ENCODE measurements around the gene TMA7B.

The TMA7B gene

DNA sequence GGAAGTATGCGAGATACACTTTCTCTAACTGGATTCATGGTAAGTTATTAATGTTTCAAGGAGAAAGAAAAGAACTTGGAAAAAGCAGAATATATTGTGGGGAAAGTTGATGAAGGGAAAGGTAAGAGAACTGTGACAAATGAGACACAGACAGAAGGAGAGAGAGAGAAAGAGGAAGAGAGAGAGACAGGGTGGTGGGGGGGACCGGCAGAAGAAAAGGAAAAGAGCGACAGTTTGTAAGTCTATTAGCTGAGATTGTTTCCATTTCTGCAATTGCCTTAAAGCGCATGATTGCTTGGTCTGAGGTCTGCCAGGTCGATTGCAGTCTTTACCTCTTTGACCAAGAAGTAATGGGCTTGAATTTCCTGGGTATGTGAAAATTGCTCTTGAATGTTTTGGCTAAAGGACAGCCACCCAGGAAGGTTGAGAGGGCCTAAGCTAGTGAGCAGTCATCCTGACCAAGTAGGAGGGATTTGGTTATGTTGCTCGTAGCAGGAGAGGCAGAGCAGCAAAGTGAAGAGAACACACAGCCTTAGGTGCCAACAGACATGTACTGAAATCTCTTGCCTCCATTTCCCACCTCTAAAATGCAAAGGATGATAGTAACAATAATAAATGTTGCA, 23.6 kb upstream of the TMA7B start:
- Histone ChIP-seq H3K9ac (ENCODE audit: low read length) (no peak overlapping the region), H3K27me3 (ENCODE audit: control insufficient read depth, insufficient read depth, low read length) (peaks cover 16% of the 10 kb centered on the region), H3K36me3 (ENCODE audit: control insufficient read depth, insufficient read depth, low read length) (no peaks in the 10 kb centered on the region), H3K9me3 (ENCODE audit: control insufficient read depth, low read length) (no peaks in the 10 kb centered on the region), H3K4me3 (ENCODE audit: low read length) (no peak overlapping the region), H3K4me1 (ENCODE audit: control insufficient read depth, insufficient read depth, low read length) (no peaks in the 10 kb centered on the region)

DNA sequence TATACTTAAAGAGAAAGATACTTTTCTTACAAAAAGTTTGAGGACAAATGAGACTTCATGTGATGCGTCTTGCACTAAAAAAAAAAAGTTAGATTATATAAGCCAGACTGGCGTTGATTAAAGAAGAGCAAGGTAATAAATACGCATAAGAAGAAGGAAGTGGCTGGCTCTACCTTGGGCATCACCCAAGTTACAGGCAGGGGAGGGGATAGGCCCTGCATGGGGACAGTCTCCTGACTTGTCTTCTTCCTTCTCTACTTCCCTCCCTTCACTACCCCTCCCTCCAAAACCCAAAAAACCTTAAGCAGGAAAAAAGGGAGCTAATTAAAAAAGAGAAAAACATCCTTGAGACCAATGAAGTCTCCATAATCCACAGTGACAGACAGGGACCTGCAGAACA, 22.3 kb upstream of the TMA7B start:
- Histone ChIP-seq H3K4me3 (ENCODE audit: low read length) (no peak overlapping the region), H3K4me1 (ENCODE audit: control insufficient read depth, insufficient read depth, low read length) (no peaks in the 10 kb centered on the region), H3K27me3 (ENCODE audit: control insufficient read depth, insufficient read depth, low read length) (peaks cover 16% of the 10 kb centered on the region), H3K9me3 (ENCODE audit: control insufficient read depth, low read length) (no peaks in the 10 kb centered on the region), H3K9ac (ENCODE audit: low read length) (no peak overlapping the region), H3K36me3 (ENCODE audit: control insufficient read depth, insufficient read depth, low read length) (no peaks in the 10 kb centered on the region)

DNA sequence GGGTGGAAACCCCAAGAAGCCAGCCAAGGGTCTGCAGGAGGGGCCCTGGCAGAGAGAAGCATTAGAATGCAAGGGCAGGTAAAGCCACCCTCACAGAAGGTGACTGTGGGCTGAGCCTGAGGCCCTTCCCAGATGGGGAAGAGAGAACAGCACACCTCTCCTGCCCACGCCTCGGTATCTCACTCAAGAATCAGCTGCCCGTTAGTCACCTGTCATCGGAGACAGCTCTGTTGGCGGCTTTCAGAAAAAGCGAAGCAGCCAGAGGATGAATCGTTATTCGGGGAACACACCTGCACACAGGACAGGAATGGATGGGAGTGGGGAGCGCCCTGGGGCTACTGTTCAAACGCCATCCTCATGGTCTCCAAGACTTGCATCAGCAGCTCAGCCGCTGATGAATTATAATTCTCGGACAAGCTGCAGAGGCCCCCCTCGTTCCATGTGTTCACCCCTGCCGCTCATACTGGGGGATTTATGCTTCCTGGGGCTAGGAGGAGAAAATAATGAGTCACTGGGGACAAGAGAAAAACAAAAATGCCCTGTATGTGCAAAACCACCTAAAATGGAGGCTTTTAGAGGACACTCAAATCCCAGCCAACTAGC, 21.6 kb upstream of the TMA7B start:
- Histone ChIP-seq H3K4me1 (ENCODE audit: control insufficient read depth, insufficient read depth, low read length) (no peaks in the 10 kb centered on the region), H3K9ac (ENCODE audit: low read length) (no peak overlapping the region), H3K36me3 (ENCODE audit: control insufficient read depth, insufficient read depth, low read length) (no peaks in the 10 kb centered on the region), H3K27me3 (ENCODE audit: control insufficient read depth, insufficient read depth, low read length) (peaks cover 16% of the 10 kb centered on the region), H3K9me3 (ENCODE audit: control insufficient read depth, low read length) (no peaks in the 10 kb centered on the region), H3K4me3 (ENCODE audit: low read length) (no peak overlapping the region)

DNA sequence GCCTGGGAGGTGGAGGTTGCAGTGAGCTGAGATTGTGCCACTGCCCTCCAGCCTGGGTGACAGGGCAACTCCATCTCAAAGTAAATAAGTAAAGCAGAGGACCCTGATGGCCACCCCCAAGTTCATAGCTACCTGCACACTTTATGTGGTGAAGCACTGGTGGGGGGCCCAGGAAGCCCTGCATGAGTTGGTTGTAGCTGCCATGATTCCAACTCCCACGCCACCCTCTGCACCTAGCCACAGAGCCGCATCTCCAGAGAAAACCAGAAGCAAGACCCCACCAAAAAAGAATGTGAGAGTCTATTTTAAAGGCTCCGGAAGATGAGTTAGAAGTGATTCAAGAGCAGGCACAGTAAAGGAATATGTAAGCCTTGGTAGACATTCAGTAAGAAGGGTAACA, 20.4 kb upstream of the TMA7B start:
- Histone ChIP-seq H3K36me3 (ENCODE audit: control insufficient read depth, insufficient read depth, low read length) (no peaks in the 10 kb centered on the region), H3K4me1 (ENCODE audit: control insufficient read depth, insufficient read depth, low read length) (no peaks in the 10 kb centered on the region), H3K9ac (ENCODE audit: low read length) (no peak overlapping the region), H3K27me3 (ENCODE audit: control insufficient read depth, insufficient read depth, low read length) (peaks cover 16% of the 10 kb centered on the region), H3K4me3 (ENCODE audit: low read length) (no peak overlapping the region), H3K9me3 (ENCODE audit: control insufficient read depth, low read length) (no peaks in the 10 kb centered on the region)

DNA sequence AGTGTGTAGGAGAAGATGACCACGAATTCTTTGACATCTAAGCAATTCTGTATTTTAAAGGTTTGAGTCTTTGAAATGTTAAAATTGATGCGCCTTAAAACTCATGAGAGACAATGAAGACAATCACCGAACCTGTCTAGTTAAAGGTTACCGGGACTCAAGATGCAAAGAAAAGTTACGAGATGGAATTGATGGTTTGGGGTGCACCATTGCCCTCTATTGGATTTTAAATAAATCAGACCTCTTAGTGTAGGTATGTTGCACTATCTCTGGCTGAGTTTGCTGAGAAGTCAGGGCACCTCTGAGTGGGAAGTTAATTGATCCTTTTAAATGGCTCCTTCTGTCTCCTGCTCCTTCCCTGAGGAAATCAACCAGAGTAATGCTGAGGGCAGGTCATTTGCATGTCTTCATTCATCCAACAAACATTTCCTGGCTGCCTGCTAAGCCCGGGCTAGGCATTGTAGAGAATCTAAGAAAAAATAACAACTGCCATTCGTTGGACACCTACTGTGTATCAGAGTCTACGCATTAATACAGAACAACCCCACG, 19.4 kb upstream of the TMA7B start:
- Histone ChIP-seq H3K9ac (ENCODE audit: low read length) (no peak overlapping the region), H3K36me3 (ENCODE audit: control insufficient read depth, insufficient read depth, low read length) (no peaks in the 10 kb centered on the region), H3K27me3 (ENCODE audit: control insufficient read depth, insufficient read depth, low read length) (peaks cover 13% of the 10 kb centered on the region), H3K4me1 (ENCODE audit: control insufficient read depth, insufficient read depth, low read length) (no peaks in the 10 kb centered on the region), H3K4me3 (ENCODE audit: low read length) (no peak overlapping the region), H3K9me3 (ENCODE audit: control insufficient read depth, low read length) (no peaks in the 10 kb centered on the region)

DNA sequence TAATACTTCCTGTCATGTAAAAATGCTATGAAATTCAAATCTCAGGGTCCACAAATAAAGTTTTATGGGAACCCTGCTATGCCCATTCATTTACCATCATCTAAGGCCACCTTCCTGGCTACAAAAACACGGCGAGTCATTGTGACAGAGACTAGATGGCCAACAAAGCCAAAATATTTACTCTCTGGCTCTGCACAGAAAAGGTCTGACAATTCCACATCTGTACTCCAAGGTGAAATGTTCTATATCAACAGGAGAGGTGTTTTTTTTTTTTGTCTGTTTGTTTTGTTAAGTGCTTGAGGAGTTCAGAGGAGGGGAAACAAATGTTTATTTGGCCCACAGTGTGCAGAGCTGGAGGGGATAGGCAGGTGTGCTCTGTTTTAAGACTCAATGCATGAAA, 18.6 kb upstream of the TMA7B start:
- H3K4me3 ChIP-seq (ENCODE audit: low read length) = no peak overlapping the region

DNA sequence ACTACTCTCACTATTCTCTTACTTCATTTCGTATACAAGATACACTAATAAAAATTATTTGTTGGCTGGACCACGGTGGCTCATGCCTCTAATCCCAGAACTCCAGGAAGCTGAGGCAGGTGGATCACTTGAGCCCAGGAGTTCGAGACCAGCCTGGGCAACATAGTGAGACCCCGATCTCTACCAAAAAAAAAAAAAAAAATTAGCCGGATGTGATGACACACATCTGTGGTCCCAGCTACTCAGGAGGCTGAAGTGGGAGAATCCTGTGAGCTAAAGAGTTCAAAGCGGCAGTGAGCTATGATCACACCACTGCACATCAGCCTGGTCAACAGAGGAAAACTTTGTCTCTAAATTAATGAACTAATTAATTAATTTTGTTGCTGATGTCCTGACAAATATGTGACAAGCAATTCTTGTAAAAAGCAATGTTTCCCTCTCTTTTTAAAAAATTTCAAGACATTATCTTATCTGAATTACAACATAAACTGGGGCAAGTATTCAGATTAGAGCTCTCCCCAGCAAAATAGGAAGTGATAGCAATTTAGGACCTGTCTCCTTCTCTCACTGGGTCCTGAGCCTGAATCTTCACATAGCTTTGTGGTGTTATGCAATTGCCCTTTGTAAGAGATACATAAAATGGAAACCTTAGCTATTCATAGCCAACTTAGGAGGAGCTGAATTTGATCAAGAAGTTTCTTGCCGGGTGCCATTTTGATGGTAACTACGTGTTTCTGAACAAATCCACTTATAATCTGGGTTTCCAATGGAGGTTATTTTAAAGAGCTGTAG, 17.6 kb upstream of the TMA7B start:
- H3K9me3 ChIP-seq (ENCODE audit: control insufficient read depth, low read length) = no peaks in the 10 kb centered on the region
- no peak overlapping the region for H3K4me3 ChIP-seq (ENCODE audit: low read length)
- H3K27me3 ChIP-seq (ENCODE audit: control insufficient read depth, insufficient read depth, low read length) = peaks cover 7% of the 10 kb centered on the region
- H3K9ac ChIP-seq (ENCODE audit: low read length) = no peak overlapping the region
- no peaks in the 10 kb centered on the region for H3K36me3 ChIP-seq (ENCODE audit: control insufficient read depth, insufficient read depth, low read length)
- peaks cover 5% of the 10 kb centered on the region for H3K4me1 ChIP-seq (ENCODE audit: control insufficient read depth, insufficient read depth, low read length)

More for the DNA sequence above, 18.6 kb upstream of the TMA7B start:
- H3K27me3 ChIP-seq (ENCODE audit: control insufficient read depth, insufficient read depth, low read length) = peaks cover 10% of the 10 kb centered on the region
- no peaks in the 10 kb centered on the region for H3K4me1 ChIP-seq (ENCODE audit: control insufficient read depth, insufficient read depth, low read length)
- no peaks in the 10 kb centered on the region for H3K9me3 ChIP-seq (ENCODE audit: control insufficient read depth, low read length)
- no peaks in the 10 kb centered on the region for H3K36me3 ChIP-seq (ENCODE audit: control insufficient read depth, insufficient read depth, low read length)
- H3K9ac ChIP-seq (ENCODE audit: low read length) = no peak overlapping the region

DNA sequence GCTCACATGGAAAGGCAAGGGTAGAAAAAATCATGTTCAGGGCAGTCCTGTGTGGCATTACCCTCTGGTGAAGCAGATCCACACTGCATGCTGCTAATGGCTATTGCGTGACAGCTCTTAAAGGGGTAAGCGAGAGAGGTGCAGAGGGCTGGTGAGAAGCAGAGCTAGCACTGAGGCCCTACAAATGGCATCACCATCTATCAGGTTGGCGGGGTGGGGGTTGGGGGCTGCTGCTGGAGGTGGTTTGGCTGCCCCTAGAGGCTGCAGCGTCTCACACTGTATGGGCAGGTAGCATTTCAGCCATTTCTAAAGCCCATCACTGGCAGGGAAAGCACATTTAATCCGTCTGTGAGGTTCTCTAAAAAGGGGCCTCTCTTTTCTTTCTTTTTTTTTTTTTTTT, 16.9 kb upstream of the TMA7B start:
- Histone ChIP-seq H3K4me3 (ENCODE audit: low read length) (no peak overlapping the region), H3K4me1 (ENCODE audit: control insufficient read depth, insufficient read depth, low read length) (peaks cover 5% of the 10 kb centered on the region), H3K9me3 (ENCODE audit: control insufficient read depth, low read length) (no peaks in the 10 kb centered on the region), H3K36me3 (ENCODE audit: control insufficient read depth, insufficient read depth, low read length) (no peaks in the 10 kb centered on the region), H3K9ac (ENCODE audit: low read length) (no peak overlapping the region), H3K27me3 (ENCODE audit: control insufficient read depth, insufficient read depth, low read length) (peaks cover 3% of the 10 kb centered on the region)

DNA sequence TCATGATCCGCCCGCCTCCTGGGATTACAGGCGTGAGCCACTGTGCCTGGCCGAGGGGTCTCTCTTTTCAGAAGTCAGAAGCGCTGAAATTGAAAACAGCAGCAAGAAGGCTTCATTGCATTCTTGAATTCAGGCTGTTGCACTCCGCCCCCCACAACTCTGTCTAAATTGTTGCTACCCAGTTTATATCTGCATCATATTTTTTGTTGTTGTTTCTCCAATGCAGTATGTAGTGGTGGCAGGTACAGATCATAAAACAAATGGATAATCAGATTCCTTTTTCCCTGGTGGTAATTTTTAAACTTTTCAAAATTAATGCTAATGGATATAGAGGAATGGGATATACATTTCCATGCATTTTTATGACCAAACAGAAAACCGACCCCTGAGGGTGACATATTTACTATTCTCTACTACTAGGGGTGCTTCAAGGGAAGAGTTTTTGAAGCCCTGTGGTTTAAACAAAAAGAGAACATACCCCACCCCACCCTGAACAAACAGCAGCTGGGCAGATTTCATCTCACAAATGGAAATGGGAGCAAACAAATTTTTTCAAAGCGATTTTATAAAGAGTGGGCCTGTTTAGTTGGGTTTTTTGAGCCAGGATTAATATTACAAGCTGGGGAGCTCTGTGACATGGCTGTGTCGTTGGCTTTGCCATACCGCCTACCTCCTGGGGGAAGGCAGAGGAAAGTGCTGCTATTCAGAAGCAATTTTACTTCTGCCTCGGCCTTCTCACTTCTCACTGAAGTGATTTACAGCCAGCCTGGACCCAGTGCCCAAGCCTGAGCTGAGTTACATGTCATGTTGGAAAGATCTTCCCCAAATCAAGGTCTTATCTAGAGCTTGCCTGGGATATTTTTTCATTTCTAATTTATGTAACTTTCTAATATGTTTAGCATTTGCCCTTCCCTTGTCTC, 16.0 kb upstream of the TMA7B start:
- H3K36me3 ChIP-seq (ENCODE audit: control insufficient read depth, insufficient read depth, low read length) = no peaks in the 10 kb centered on the region
- peaks cover 5% of the 10 kb centered on the region for H3K4me1 ChIP-seq (ENCODE audit: control insufficient read depth, insufficient read depth, low read length)
- no peaks in the 10 kb centered on the region for H3K9me3 ChIP-seq (ENCODE audit: control insufficient read depth, low read length)
- no peak overlapping the region for H3K4me3 ChIP-seq (ENCODE audit: low read length)
- H3K27me3 ChIP-seq (ENCODE audit: control insufficient read depth, insufficient read depth, low read length) = no peaks in the 10 kb centered on the region
- no peak overlapping the region for H3K9ac ChIP-seq (ENCODE audit: low read length)

DNA sequence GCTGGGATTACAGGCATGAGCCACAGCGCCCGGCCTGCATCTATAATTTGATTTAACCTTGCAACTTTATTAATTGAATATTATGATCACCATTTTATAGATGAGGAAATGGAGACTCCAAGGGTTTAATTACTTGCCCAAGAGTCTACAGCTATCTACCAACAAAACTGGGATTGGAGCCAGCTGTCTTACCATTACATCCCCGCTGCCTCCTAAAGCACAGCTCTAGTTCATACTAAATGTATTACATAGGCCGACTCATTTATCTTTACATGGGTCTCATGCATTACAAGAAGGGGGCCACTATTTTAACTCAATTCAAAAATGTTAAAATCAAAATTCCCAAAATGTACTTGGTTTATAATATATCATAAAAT, 14.1 kb upstream of the TMA7B start:
- Histone ChIP-seq H3K4me3 (ENCODE audit: low read length) (no peak overlapping the region), H3K27me3 (ENCODE audit: control insufficient read depth, insufficient read depth, low read length) (no peaks in the 10 kb centered on the region), H3K9ac (ENCODE audit: low read length) (no peak overlapping the region), H3K4me1 (ENCODE audit: control insufficient read depth, insufficient read depth, low read length) (peaks cover 5% of the 10 kb centered on the region), H3K36me3 (ENCODE audit: control insufficient read depth, insufficient read depth, low read length) (no peaks in the 10 kb centered on the region), H3K9me3 (ENCODE audit: control insufficient read depth, low read length) (no peaks in the 10 kb centered on the region)

DNA sequence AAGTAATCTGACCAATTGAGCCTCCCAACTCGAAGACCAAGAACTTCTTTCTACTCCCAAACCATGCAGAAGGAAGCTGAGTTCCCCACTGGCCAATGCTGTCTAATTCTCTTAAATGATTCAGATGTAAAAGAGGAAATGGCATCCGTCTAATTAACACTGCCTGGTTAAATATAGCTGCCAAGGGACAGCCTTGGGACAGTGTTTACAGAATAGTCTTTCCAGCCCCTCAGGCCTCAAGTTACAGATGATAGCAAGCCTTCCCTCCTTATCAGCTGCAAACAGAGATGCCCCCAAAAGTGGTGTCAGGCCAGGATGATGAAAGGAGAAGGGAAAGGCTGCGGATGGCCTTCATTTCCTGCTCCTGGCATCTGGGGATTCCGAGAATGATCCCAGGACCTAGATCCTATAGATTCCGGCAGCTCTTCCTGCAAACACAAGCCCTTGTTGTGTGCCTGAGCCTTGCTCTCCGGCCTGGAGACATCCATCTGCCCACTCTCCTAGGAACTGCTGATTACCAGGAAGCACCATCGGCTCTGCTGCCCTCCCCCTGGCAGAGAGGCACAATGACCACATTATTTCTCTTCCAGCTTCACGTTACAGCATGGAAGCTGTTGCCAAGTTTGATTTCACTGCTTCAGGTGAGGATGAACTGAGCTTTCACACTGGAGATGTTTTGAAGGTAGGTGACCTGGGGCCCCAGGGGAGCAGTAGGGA, 13.5 kb upstream of the TMA7B start:
- no peaks in the 10 kb centered on the region for H3K36me3 ChIP-seq (ENCODE audit: control insufficient read depth, insufficient read depth, low read length)
- no peaks in the 10 kb centered on the region for H3K9me3 ChIP-seq (ENCODE audit: control insufficient read depth, low read length)
- no peak overlapping the region for H3K4me3 ChIP-seq (ENCODE audit: low read length)
- no peaks in the 10 kb centered on the region for H3K27me3 ChIP-seq (ENCODE audit: control insufficient read depth, insufficient read depth, low read length)
- no peak overlapping the region for H3K9ac ChIP-seq (ENCODE audit: low read length)
- H3K4me1 ChIP-seq (ENCODE audit: control insufficient read depth, insufficient read depth, low read length) = peaks cover 5% of the 10 kb centered on the region
